Progenitor cell of endocrine pancreas (in vitro differentiated cells): ENCODE measurements around the gene TM4SF4. TPM values are rescaled to one million over a fixed set of nuclear protein-coding genes. Genes with fewer than 3 reads are reported as not detected.

Experiments
- DNase-seq: peaks from one replicate; pipeline ENCODE4 v3.0.0; 2021; ENCODE audit warnings: low spot score; ENCODE audit not compliant: unreplicated experiment
- H3K27ac Mint-ChIP-seq: 2 replicates; pipeline ENCODE4 v1.8.0; 2021; ENCODE audit warnings: mild to moderate bottlenecking, moderate library complexity, mixed read lengths
- H3K27me3 Mint-ChIP-seq: 2 replicates; pipeline ENCODE4 v1.8.0; 2021; ENCODE audit warnings: mixed read lengths
- H3K36me3 Mint-ChIP-seq: 2 replicates; pipeline ENCODE4 v1.8.0; 2022; ENCODE audit warnings: mixed read lengths; ENCODE audit not compliant: insufficient read depth
- H3K4me1 Mint-ChIP-seq: 2 replicates; pipeline ENCODE4 v1.8.0; 2021; ENCODE audit warnings: low read depth, mixed read lengths
- H3K4me3 Mint-ChIP-seq: 2 replicates; pipeline ENCODE4 v1.8.0; 2021; ENCODE audit warnings: low read depth, mild to moderate bottlenecking, moderate library complexity, mixed read lengths
- H3K9me3 Mint-ChIP-seq: 2 replicates; pipeline ENCODE4 v1.8.0; 2021; ENCODE audit warnings: low read depth, mixed read lengths
- long read RNA-seq: library from polyadenylated mRNA; unstranded; transcript quantifications from one replicate; pipeline ENCODE4 v2.0.0, GENCODE V29; 2020
- total RNA-seq: library from RNA; stranded (reverse); gene quantifications from 2 replicates; pipeline ENCODE4 v1.2.1, GENCODE V29; 2021
- TF ChIP-seq, protein P1 (sequence below): fragments of 200-600 bp; sonication (generic); IDR thresholded peaks from one replicate; pipeline ENCODE4 v1.5.0; 2021; ENCODE audit warnings: antibody characterized with exemption, mild to moderate bottlenecking; ENCODE audit not compliant: unreplicated experiment

The TM4SF4 gene, protein sequence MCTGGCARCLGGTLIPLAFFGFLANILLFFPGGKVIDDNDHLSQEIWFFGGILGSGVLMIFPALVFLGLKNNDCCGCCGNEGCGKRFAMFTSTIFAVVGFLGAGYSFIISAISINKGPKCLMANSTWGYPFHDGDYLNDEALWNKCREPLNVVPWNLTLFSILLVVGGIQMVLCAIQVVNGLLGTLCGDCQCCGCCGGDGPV
- total RNA-seq: 314 and 357 TPM in 2 replicates
- long read RNA-seq, transcript TM4SF4-201 (5 exons, 2,101 nt): major isoform, 587 of 620 reads
- long read RNA-seq, partial matches to known transcripts: 17 of 620 reads
- long read RNA-seq, other reads (novel, unspliced or antisense): 16 of 620 reads

DNA sequence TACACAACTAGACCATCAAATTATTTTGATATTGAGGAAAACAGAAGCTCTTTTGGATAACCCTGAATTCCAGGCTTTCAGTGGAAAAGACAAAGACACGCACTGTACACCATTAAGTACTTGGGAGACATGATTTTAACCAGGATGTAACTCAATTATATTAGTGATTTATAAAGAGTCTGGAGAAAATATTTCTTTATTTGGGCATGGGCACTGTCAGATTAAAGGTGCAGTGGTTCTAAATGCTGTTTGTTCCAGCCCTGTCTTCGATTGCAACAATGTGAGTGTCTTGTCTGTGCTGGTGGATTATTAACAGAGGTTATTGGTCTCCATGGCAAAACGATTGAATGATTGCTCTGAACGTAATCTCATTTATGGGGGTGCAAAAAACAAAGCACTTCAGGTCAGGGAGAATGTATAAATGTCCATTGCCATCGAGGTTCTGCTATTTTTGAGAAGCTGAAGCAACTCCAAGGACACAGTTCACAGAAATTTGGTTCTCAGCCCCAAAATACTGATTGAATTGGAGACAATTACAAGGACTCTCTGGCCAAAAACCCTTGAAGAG lies at the start of gene TM4SF4:
TSS of gene TM4SF4 (plus strand) at position 448 of the 568 bp plus-strand sequence. CDS start 181 bp downstream, outside the sequence.
- H3K4me3 Mint-ChIP-seq: peak within 1 kb of the TSS; percentile 87
- TF ChIP-seq, protein P1, sequence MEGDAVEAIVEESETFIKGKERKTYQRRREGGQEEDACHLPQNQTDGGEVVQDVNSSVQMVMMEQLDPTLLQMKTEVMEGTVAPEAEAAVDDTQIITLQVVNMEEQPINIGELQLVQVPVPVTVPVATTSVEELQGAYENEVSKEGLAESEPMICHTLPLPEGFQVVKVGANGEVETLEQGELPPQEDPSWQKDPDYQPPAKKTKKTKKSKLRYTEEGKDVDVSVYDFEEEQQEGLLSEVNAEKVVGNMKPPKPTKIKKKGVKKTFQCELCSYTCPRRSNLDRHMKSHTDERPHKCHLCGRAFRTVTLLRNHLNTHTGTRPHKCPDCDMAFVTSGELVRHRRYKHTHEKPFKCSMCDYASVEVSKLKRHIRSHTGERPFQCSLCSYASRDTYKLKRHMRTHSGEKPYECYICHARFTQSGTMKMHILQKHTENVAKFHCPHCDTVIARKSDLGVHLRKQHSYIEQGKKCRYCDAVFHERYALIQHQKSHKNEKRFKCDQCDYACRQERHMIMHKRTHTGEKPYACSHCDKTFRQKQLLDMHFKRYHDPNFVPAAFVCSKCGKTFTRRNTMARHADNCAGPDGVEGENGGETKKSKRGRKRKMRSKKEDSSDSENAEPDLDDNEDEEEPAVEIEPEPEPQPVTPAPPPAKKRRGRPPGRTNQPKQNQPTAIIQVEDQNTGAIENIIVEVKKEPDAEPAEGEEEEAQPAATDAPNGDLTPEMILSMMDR: no peak
- no peaks in the 10 kb centered on the region for H3K9me3 Mint-ChIP-seq
- H3K27ac Mint-ChIP-seq: peak within 1 kb of the TSS; percentile 93
- no peaks in the 10 kb centered on the region for H3K27me3 Mint-ChIP-seq
- H3K36me3 Mint-ChIP-seq: peaks cover 7% of the 10 kb centered on the region
- H3K4me1 Mint-ChIP-seq: peaks cover 71% of the 10 kb centered on the region
- DNase-seq: no peak

DNA sequence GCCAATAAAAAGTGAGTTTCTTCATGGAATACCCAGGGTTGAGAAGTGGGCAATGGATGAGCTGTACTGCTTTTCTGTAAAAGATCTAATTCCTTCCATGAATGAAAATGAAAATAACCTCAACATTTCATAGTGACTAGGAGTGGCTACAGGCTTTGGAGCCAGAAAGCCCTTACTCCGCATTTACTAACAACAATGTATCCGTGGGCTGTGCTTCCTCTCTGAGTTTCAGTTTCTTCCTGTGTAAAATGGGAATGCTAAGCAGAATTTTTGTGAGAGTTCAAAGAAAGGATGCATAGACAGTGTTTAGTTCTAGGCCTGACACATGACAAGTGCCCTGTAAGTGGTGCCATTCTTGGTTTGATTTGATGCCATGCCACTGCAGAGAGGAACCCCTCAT lies 49.6 kb upstream of the TM4SF4 start:
- no peaks in the 10 kb centered on the region for H3K9me3 Mint-ChIP-seq
- no peak overlapping the region for H3K27ac Mint-ChIP-seq
- H3K36me3 Mint-ChIP-seq: no peaks in the 10 kb centered on the region

DNA sequence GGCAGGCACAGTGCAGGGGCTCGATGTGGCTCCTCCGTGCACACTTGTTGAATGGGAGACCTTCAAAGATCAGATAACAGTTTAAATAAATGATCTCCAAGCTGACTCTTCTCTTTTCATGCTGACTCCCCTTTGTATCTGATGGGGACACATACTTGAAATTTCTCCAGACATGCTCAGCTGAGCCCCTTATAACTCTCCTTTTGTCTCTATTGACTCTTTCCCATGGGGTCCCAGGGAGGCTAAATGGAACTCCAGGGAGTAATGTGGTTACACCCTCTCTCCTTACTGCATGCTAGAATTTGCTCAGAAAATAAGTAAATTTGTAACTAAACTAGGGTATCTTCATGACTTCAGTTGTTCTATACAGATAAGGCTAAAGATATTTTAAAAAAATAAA lies 48.2 kb upstream of the TM4SF4 start:
- TF ChIP-seq, protein P1: no peak
- Mint-ChIP-seq H3K27me3 (no peaks in the 10 kb centered on the region), H3K27ac (no peak overlapping the region), H3K36me3 (no peaks in the 10 kb centered on the region), H3K4me1 (peaks cover 6% of the 10 kb centered on the region), H3K9me3 (no peaks in the 10 kb centered on the region), H3K4me3 (no peak overlapping the region)
- DNase-seq: no peak

More for the DNA sequence above, 49.6 kb upstream of the TM4SF4 start:
- H3K4me3 Mint-ChIP-seq: no peak overlapping the region
- TF ChIP-seq, protein P1: no peak
- DNase-seq: no peak
- H3K4me1 Mint-ChIP-seq: peaks cover 6% of the 10 kb centered on the region
- no peaks in the 10 kb centered on the region for H3K27me3 Mint-ChIP-seq

DNA sequence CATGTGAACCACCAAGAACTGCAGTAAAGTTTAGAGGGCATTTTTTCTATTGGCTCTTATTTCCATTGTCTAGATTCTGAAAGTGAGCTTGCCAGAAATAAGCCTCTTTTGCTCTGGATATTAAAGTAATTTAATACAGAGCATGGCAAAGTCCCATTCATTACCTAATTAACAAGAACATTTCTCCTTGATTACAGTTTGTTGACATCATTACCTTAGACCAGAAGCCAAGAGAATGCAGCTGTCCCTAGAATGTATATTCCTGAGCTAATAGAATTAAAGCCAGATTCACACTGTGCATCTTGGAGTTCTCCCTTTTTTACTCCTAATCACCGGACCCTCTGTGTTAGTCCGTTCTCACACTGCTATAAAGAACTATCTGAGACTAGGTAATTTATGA lies 46.4 kb upstream of the TM4SF4 start:
- no peak overlapping the region for H3K27ac Mint-ChIP-seq
- H3K4me3 Mint-ChIP-seq: no peak overlapping the region
- TF ChIP-seq, protein P1: no peak
- no peaks in the 10 kb centered on the region for H3K27me3 Mint-ChIP-seq
- H3K4me1 Mint-ChIP-seq: peaks cover 8% of the 10 kb centered on the region
- no peaks in the 10 kb centered on the region for H3K36me3 Mint-ChIP-seq
- DNase-seq: no peak
- H3K9me3 Mint-ChIP-seq: no peaks in the 10 kb centered on the region

DNA sequence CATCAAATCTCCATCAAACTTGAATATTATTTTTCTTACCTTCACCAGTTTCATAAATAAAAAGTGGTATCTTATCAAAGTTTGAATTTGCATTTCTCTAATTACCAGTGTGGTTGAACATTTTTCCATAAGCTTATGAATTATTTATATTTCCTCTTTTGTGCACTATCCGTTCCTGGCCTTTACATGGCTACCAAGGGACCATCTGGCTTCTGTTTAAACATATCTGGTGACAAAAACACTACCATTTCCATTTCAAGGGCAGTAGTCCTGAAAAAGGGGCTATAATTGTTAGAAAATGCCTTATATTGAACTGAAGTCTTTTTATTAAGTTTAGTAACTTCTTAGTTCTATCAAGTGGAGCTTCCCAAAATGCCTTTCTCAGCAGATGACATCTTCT lies 44.3 kb upstream of the TM4SF4 start:
- Mint-ChIP-seq H3K4me3 (no peak overlapping the region), H3K27me3 (no peaks in the 10 kb centered on the region), H3K9me3 (no peaks in the 10 kb centered on the region), H3K27ac (no peak overlapping the region), H3K4me1 (peaks cover 8% of the 10 kb centered on the region), H3K36me3 (no peaks in the 10 kb centered on the region)
- no peak for DNase-seq
- TF ChIP-seq, protein P1: no peak
